SK-N-SH treated with all-trans-retinoic acid at 6 μM for 48 hours (cell line): ENCODE results near the gene HOXD11.
A peak's percentile ranks its signal among the peaks of the same experiment; 100 is the strongest.

ENCODE experiments used
- ATAC-seq: fragments of 200-7000 bp; cut with Tn5 transposase; 3 replicates; pipeline ENCODE4 v1.9.1; 2020; ENCODE audit warnings: mild to moderate bottlenecking, moderate library complexity
- ARNTL ChIP-seq: fragments of 450-650 bp; formaldehyde crosslinking; IDR thresholded peaks from 2 replicates; pipeline ENCODE4 v1.5.0; 2020; ENCODE audit warnings: low read depth, mild to moderate bottlenecking, moderate library complexity, borderline replicate concordance
- CSDC2 ChIP-seq: fragments of 250-450 bp; sonication (Bioruptor Pico); IDR thresholded peaks from 2 replicates; pipeline ENCODE4 v1.5.0; 2020; ENCODE audit warnings: mild to moderate bottlenecking, moderate library complexity
- GLIS3 ChIP-seq: fragments of 250-450 bp; sonication (Bioruptor Pico); IDR thresholded peaks from 2 replicates; pipeline ENCODE4 v1.5.0; 2020; ENCODE audit warnings: mild to moderate bottlenecking, moderate library complexity
- ISL1 ChIP-seq: fragments of 250-450 bp; sonication (Bioruptor Pico); IDR thresholded peaks from 2 replicates; pipeline ENCODE4 v2.1.2; 2022; ENCODE audit warnings: mild to moderate bottlenecking, moderate library complexity
- OSR1 ChIP-seq: fragments of 250-450 bp; sonication (Bioruptor Pico); IDR thresholded peaks from 2 replicates; pipeline ENCODE4 v1.8.0; 2022; ENCODE audit warnings: moderate library complexity, mild to moderate bottlenecking, inconsistent platforms
- PPARA ChIP-seq: fragments of 250-450 bp; sonication (Bioruptor Pico); IDR thresholded peaks from 2 replicates; pipeline ENCODE4 v1.5.0; 2020; ENCODE audit warnings: mild to moderate bottlenecking, borderline replicate concordance
- SNAI2 ChIP-seq: fragments of 250-450 bp; sonication (Bioruptor Pico); IDR thresholded peaks from 2 replicates; pipeline ENCODE4 v1.5.0; 2020; ENCODE audit warnings: mild to moderate bottlenecking, moderate library complexity
- TCF4 ChIP-seq: fragments of 250-450 bp; sonication (Bioruptor Pico); IDR thresholded peaks from 2 replicates; pipeline ENCODE4 v1.8.0; 2021; ENCODE audit warnings: mild to moderate bottlenecking, moderate library complexity, borderline replicate concordance
- TOX ChIP-seq: fragments of 250-450 bp; sonication (Bioruptor Pico); IDR thresholded peaks from 2 replicates; pipeline ENCODE4 v1.8.0; 2021; ENCODE audit warnings: mild to moderate bottlenecking, moderate library complexity, borderline replicate concordance
- ZFP3 ChIP-seq: fragments of 250-450 bp; sonication (Bioruptor Pico); IDR thresholded peaks from 2 replicates; pipeline ENCODE4 v1.5.0; 2020; ENCODE audit warnings: mild to moderate bottlenecking, moderate library complexity
- ZFP30 ChIP-seq: fragments of 450-650 bp; formaldehyde crosslinking; IDR thresholded peaks from 2 replicates; pipeline ENCODE4 v1.5.0; 2022; ENCODE audit warnings: mild to moderate bottlenecking, moderate library complexity
- ZNF565 ChIP-seq: fragments of 450-650 bp; formaldehyde crosslinking; conservative IDR thresholded peaks from 2 replicates; pipeline ENCODE4 v1.5.0; 2020; ENCODE audit warnings: low read depth, mild to moderate bottlenecking, moderate library complexity
- ZNF70 ChIP-seq: fragments of 450-650 bp; formaldehyde crosslinking; IDR thresholded peaks from 2 replicates; pipeline ENCODE4 v1.5.0; 2020; ENCODE audit warnings: mild to moderate bottlenecking, moderate library complexity
- ZNF8 ChIP-seq: fragments of 450-650 bp; formaldehyde crosslinking; IDR thresholded peaks from 2 replicates; pipeline ENCODE4 v1.5.0; 2020; ENCODE audit warnings: mild to moderate bottlenecking, moderate library complexity
- TF ChIP-seq, protein P1 (sequence below): fragments of 250-450 bp; sonication (Bioruptor Pico); IDR thresholded peaks from 2 replicates; pipeline ENCODE4 v1.5.1; 2021; ENCODE audit warnings: mild to moderate bottlenecking, moderate library complexity
- TF ChIP-seq, protein P2 (sequence below): fragments of 250-450 bp; sonication (Bioruptor Pico); IDR thresholded peaks from 2 replicates; pipeline ENCODE4 v1.5.0; 2020; ENCODE audit warnings: mild to moderate bottlenecking, moderate library complexity
- TF ChIP-seq, protein P3 (sequence below): fragments of 250-450 bp; sonication (Bioruptor Pico); IDR thresholded peaks from 2 replicates; pipeline ENCODE4 v1.8.0; 2020; ENCODE audit warnings: mild to moderate bottlenecking, moderate library complexity, borderline replicate concordance
- TF ChIP-seq, protein P4 (sequence below): fragments of 250-450 bp; sonication (Bioruptor Pico); IDR thresholded peaks from 2 replicates; pipeline ENCODE4 v1.5.1; 2020; ENCODE audit warnings: low read depth, mild to moderate bottlenecking, moderate library complexity

The HOXD11 gene

DNA sequence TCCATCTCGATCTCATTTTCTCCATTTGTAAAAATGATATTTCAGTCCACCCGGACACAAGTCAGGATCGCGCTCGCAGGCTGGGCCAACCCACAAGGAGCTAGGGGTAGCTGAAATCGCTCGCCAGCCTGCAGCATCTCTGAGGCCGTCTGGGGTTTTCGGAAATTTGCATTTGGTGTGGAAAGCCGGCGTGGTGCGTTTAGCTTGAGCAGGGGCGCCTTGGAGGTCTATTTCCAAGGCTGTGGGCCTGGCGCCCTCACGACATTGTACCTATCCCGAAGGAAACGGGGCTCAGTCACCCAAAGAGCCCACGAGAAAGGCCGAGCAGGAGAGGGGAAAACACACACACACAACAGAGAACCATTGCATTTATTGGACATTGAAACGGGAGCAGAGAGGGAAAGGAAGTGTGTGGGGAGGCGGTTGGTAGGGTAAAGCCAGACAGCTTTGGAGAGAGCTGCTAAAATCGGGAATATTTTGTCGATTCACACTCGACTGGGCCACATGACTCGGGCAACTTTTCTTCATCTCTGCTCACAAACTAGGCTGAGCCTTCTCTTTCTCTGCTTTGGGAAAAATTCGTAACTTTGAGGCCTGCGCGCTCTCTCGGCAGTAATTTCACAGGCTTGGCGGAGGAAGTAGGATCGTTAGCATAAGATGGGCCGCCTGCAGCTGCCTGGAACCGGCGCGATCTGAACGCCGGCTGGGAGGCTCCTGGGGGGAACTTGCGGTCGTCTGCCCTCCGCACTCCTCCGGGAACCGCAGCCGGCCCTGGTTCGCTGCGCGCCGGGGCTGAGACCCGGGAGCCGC lies 21.3 kb downstream of the HOXD11 start (continued):
- TF ChIP-seq, protein P1, sequence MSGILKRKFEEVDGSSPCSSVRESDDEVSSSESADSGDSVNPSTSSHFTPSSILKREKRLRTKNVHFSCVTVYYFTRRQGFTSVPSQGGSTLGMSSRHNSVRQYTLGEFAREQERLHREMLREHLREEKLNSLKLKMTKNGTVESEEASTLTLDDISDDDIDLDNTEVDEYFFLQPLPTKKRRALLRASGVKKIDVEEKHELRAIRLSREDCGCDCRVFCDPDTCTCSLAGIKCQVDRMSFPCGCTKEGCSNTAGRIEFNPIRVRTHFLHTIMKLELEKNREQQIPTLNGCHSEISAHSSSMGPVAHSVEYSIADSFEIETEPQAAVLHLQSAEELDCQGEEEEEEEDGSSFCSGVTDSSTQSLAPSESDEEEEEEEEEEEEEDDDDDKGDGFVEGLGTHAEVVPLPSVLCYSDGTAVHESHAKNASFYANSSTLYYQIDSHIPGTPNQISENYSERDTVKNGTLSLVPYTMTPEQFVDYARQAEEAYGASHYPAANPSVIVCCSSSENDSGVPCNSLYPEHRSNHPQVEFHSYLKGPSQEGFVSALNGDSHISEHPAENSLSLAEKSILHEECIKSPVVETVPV (CRISPR knock-in tag), result no peak
- TF ChIP-seq ZFP3 (CRISPR knock-in tag), result no peak
- TF ChIP-seq ZNF565, result no peak
- TF ChIP-seq CSDC2, result no peak
- no peak for TF ChIP-seq ZFP30 (CRISPR knock-in tag)
- TF ChIP-seq PPARA (CRISPR knock-in tag), result no peak
- TF ChIP-seq, protein P2, sequence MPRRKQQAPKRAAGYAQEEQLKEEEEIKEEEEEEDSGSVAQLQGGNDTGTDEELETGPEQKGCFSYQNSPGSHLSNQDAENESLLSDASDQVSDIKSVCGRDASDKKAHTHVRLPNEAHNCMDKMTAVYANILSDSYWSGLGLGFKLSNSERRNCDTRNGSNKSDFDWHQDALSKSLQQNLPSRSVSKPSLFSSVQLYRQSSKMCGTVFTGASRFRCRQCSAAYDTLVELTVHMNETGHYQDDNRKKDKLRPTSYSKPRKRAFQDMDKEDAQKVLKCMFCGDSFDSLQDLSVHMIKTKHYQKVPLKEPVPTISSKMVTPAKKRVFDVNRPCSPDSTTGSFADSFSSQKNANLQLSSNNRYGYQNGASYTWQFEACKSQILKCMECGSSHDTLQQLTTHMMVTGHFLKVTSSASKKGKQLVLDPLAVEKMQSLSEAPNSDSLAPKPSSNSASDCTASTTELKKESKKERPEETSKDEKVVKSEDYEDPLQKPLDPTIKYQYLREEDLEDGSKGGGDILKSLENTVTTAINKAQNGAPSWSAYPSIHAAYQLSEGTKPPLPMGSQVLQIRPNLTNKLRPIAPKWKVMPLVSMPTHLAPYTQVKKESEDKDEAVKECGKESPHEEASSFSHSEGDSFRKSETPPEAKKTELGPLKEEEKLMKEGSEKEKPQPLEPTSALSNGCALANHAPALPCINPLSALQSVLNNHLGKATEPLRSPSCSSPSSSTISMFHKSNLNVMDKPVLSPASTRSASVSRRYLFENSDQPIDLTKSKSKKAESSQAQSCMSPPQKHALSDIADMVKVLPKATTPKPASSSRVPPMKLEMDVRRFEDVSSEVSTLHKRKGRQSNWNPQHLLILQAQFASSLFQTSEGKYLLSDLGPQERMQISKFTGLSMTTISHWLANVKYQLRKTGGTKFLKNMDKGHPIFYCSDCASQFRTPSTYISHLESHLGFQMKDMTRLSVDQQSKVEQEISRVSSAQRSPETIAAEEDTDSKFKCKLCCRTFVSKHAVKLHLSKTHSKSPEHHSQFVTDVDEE (CRISPR knock-in tag), result no peak
- no peak for TF ChIP-seq ZNF8 (CRISPR knock-in tag)

DNA sequence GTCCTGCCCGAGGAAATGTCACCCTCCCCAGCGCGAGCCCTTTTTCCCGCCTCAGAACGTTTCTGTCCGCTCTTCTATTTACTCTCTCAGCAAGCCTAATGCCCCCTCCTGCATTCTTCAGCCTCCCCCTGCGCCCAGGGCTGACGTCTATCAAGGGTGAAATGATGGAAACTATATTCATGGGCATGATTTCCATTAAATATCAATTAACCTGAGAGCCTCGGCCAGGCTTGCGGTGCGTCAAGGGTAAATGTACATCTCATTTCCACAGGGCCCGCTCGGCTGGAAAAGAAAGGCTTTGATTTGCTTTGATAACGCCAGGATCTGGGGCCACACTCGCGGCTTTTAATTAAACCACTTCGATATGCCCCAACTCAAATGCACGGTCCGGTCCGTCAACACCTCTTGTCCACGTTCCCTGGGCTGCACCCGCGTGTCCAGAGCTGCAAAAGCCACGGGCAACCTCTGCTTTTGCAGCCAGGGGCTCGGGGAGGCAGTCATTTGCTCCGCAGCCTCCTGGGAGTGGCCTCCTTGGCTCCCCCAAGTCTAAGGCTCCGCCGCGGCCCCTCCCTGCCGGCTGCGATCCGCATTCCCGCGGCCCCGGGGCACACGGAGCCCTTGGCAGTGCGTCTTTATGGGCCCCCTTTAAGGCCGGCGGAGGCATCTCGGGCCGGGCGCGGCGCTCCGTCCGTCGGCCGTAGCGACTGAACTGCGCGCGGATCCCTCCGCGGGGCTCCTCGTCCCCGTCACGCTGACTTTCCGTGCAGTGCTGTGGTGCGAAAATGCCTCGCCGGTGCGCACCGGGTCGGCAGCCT lies 22.1 kb downstream of the HOXD11 start, which contains the start of gene HOXD8:
Gene HOXD8 (plus strand): TSS at position 724 of the 815 bp plus-strand sequence. CDS start 662 bp downstream, outside the sequence.
- 0 out of 2 replicates have a peak, but pooled peaks have one; percentile 9 for TF ChIP-seq ZFP30 (CRISPR knock-in tag)
- TF ChIP-seq, protein P3, sequence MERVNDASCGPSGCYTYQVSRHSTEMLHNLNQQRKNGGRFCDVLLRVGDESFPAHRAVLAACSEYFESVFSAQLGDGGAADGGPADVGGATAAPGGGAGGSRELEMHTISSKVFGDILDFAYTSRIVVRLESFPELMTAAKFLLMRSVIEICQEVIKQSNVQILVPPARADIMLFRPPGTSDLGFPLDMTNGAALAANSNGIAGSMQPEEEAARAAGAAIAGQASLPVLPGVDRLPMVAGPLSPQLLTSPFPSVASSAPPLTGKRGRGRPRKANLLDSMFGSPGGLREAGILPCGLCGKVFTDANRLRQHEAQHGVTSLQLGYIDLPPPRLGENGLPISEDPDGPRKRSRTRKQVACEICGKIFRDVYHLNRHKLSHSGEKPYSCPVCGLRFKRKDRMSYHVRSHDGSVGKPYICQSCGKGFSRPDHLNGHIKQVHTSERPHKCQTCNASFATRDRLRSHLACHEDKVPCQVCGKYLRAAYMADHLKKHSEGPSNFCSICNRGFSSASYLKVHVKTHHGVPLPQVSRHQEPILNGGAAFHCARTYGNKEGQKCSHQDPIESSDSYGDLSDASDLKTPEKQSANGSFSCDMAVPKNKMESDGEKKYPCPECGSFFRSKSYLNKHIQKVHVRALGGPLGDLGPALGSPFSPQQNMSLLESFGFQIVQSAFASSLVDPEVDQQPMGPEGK (CRISPR knock-in tag), result peak; percentile 94; the same call in 1 of the 2 replicates
- TF ChIP-seq, protein P2 (CRISPR knock-in tag), result peak; percentile 78; the same call in 1 of the 2 replicates
- TF ChIP-seq, protein P1 (CRISPR knock-in tag), result no peak
- peak; percentile 35 for ATAC-seq

DNA sequence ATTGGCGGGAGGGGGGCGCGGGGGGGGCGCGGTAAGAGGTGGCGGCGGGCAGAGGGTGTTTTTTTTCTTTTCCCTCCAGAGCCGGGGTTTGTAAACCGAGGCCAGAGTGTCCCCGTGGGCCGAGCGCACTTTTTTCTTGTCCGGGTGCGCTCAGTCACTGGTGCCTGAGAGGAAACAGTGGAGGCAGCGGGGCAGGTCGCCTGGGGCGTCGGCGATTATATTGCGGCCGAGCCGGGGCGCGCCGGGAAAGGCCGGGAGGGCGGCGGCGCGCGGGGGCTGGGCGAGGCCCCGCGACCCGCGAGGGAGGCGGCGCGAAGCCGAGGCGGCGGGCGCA lies 22.7 kb downstream of the HOXD11 start:
- ATAC-seq, result peak; percentile 5; the same call in 2 of the 3 replicates
- TF ChIP-seq GLIS3, result no peak
- TF ChIP-seq ZNF70, result no peak
- no peak for TF ChIP-seq TCF4 (CRISPR knock-in tag)
- no peak for TF ChIP-seq CSDC2
- no peak for TF ChIP-seq OSR1 (CRISPR knock-in tag)
- no peak for TF ChIP-seq ZFP30 (CRISPR knock-in tag)
- no peak for TF ChIP-seq ISL1 (CRISPR knock-in tag)
- TF ChIP-seq, protein P3 (CRISPR knock-in tag), result no peak
- TF ChIP-seq, protein P4, sequence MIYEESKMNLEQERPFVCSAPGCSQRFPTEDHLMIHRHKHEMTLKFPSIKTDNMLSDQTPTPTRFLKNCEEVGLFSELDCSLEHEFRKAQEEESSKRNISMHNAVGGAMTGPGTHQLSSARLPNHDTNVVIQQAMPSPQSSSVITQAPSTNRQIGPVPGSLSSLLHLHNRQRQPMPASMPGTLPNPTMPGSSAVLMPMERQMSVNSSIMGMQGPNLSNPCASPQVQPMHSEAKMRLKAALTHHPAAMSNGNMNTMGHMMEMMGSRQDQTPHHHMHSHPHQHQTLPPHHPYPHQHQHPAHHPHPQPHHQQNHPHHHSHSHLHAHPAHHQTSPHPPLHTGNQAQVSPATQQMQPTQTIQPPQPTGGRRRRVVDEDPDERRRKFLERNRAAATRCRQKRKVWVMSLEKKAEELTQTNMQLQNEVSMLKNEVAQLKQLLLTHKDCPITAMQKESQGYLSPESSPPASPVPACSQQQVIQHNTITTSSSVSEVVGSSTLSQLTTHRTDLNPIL (CRISPR knock-in tag), result no peak
- TF ChIP-seq ZNF8 (CRISPR knock-in tag), result no peak
- no peak for TF ChIP-seq TOX (CRISPR knock-in tag)
- TF ChIP-seq PPARA (CRISPR knock-in tag), result no peak
- no peak for TF ChIP-seq ZFP3 (CRISPR knock-in tag)
- no peak for TF ChIP-seq SNAI2 (CRISPR knock-in tag)
- TF ChIP-seq ARNTL (CRISPR knock-in tag), result no peak
